GM19372 (cell line): ENCODE results near the gene KCNQ1OT1.

ENCODE experiments used
- ATAC-seq: cut with Tn5 transposase; IDR thresholded peaks from one replicate; pipeline ENCODE4 v1.9.1; 2021; ENCODE audit warnings: mild to moderate bottlenecking, low read depth, moderate library complexity; ENCODE audit not compliant: unreplicated experiment

Gene KCNQ1OT1

DNA sequence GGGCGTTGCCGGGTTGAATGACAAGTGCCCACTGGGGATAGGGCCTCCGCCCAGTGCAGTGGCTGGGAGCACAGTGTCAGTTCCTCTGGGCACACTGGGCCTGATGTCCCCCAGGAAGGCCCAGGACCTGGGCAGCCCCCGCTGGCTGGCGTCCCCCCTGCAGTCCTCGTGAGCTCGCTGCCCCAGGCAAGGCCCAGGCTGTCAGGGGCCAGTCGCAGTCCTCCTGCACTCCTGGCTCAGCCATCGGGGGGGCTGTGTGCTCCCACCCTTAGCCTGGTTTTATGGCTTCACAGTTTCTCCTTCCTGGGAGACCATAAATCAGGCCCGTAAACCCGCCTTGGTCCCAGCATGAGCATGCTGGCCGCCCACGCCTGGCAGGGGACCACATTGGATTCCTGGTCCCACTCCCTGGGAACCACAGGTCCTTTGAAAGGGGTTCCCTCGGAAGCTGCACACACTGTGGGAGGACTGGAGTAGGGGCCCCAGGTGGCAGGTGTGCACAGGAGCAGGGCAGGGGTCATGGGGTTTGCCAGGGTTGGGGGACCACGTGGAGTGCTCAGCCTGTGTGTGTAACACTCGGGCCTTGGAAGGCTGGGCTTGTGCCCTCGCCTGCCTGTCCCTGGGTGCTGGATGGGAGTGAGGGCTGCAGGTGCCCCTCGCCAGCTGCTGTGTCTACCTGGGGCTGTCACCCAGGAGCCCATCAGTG is 113.6 kb downstream of the KCNQ1OT1 start:
- no peak for ATAC-seq

DNA sequence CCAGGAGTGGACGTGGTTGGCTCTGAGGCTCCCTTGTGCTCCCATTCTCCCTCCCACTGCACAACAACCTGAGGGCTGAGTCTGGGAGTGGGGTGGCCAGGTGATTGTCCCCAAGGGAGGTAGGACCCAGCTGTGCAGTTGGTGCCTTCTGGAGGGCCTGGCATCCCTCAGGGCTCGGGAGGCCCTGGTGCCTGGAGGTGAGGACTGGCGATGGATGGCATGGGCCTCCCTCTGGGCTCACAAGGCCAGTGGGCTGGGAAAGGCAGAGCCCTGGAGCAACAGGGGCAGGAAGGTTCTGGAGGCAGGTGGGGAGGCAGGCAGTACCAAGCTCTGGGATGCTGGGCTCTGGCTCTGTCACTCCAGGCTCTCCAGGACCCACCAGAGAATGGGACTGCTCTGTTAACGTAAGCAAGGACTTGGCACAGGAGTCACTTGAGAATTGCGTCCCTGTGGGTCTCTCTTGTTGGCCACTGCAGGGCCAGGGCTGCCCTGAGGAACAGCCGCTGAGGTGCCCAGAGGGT is 114.2 kb downstream of the KCNQ1OT1 start:
- no peak for ATAC-seq

DNA sequence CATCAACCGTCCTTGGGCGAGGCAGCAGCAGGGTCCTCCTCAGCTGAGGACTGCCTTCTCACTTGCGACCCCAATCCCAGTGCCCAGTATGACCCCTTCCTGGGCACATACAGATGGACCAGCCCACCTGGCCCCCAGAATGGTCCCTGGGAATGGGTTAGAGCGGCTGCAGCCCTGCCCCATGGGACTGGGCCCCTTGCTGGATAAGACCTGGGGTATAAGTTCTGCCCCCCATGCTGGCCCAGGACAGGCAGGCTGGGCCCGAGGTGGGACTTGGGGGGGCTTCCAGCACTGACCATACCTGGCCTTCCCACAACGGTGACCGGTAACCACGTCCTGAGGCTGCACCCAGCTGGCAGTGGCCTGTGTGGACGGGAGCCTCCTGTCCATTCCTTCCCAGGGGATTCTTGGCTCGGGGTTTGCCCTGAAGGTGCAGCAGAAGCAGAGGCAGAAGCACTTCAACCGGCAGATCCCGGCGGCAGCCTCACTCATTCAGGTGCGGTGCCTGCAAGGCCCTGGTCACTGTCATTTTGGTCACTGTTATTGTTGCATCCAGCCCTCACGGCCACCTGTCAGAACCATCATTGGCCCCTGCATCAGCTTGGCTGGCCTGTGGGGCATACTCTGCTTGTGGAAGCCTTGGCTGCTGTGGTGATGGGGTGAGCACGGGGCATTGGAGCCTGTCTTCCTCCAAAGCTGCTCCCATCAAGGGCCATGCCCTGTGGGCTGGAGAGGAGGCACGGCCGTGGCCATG is 114.8 kb downstream of the KCNQ1OT1 start:
- no peak for ATAC-seq

DNA sequence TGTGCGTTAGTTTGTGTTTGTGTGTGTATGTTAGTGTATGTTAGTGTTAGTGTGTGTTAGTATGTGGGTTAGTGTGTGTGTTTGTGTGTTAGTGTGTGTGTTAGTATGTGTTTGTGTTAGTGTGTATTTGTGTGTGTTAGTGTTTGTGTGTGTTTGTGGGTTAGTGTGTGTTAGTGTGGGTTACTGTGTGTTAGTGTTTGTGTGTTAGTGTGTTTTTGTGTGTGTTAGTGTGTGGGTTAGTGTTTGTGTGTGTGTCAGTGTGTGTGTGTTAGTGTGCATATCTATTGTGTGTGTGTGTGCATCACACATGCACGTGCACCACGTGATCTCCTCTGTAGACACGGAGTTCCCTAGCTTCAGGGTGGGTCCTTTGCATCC is 115.4 kb downstream of the KCNQ1OT1 start:
- ATAC-seq = no peak

DNA sequence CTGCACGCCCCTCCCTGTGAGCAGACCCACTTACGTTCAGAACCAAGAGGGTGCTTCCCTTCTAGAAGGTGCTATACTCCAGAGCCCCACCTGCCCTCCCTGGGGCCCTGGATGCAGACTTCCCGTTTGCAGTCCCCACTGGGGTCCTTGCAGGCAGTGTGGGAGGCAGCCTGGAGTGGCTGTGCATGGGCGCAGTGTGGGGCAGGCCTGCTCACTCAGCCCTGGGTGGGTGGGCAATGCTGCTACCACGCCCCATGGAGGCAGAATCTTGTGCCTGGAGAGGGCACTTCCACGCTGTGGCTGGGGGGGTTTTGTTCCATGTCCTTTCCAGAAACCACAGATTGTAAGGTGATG is 116.2 kb downstream of the KCNQ1OT1 start:
- ATAC-seq = no peak

DNA sequence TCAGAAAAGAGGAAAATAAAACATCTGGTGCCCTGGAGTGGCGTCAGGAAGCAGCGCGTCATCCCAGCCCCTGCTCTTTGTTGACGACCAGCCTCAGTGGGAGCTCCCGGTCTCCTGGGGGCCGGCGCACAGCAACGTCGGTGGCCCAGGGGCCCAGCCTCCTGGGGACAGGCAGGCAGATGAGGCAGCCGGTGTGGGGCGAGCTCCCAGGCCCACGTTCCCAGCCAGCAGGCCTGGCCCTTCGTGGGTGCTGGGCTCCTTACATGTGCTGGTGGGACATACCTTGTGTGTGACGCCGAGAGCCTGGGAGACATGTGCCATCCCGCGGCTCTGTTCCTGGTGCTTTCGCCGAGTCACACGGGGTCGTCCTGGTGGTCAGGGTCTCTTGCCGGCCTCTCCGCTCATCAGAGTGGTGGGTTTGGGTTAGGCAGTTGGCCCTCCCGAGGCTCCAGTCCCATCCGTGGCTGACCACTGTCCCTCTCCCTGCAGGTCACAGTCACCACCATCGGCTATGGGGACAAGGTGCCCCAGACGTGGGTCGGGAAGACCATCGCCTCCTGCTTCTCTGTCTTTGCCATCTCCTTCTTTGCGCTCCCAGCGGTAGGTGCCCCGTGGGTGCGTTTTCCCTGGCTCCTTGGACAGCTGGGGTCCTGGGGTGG is 116.7 kb downstream of the KCNQ1OT1 start:
- no peak for ATAC-seq

DNA sequence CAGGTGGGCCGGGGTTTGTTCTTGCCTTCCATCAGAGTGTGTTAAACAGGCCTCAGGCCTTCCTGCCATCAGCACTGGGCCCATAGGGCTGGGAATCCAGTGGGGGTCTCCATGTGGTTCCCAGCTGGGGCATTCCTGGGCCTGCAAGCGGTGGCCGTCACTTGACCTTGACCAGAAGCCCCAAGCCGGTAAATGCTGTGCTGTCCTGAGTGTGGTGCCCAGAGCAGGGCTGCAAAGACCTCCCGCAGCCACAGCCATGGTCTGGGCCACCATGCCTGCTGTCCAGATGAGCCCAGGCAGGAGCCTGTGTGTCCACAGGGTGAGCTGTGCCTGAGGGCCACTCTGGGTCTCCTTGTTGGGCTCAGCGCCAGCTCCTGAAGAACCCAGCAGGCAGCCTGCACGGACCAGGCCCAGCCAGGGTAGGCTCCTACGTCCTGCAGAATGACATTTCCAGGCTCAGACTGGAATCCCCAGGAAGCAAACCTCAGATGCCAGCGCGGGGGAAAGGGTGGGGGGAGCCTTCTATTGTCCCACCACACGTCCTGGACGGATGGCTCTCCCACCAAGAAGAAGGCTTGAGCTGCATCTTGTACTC is 117.3 kb downstream of the KCNQ1OT1 start:
- no peak for ATAC-seq

DNA sequence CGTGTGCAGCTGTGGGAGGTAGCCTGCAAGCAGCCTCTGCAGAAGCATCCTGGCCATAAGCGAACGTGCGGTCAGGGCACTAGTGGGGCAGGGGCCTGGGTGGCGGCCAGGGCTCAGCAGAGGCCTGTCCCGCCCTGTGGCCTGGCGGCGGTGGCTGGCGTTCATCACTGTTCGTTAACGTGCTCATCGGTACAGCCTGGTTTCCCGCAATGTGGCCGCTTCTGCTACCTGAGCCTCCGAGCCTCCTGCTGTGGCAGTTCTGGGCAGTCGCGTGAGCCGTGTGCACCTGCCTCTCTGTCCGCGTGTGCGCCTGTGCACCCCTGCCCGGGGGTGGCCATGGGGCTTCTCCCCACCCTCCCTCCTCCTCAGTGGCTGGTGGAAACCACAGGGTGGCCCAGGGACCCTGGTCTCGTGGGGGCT is 117.9 kb downstream of the KCNQ1OT1 start:
- no peak for ATAC-seq

DNA sequence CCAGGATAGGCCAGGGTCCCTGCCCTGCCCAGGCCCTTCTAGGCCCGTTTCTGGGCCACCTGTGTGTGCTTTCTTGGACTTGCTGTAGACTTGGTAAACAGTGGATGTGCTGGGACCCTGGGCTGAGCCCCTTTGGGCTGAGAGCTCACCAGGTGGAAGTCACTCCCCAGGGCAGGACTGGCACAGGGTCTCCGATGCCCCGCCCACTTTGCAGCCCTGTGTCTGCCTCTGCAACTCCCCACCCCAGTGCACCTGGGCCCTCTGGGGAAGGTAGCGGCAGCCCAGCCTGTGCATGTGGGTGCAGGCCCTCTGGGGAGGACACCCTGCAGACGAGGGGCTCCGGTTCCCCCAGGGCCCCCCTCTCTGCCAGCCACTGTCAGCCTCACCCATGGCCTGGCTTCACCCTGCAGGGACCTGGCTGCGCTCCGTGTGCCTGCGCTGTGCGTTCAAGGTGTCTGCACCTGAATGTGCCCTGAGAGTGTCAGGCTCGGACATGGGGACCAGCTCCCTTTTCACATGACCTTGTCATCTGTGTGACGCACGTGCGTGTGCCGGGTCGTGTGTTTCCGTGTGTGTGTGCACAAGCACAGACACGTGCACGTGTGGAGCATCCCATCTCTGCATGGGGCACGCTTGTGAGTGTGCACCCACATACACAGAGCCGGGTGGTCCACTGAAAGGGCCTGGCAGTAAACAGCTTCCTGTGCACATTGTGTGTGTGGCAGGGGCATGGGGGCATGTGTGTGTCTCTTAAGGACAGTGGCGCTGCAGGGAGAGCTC is 118.5 kb downstream of the KCNQ1OT1 start:
- ATAC-seq = no peak

DNA sequence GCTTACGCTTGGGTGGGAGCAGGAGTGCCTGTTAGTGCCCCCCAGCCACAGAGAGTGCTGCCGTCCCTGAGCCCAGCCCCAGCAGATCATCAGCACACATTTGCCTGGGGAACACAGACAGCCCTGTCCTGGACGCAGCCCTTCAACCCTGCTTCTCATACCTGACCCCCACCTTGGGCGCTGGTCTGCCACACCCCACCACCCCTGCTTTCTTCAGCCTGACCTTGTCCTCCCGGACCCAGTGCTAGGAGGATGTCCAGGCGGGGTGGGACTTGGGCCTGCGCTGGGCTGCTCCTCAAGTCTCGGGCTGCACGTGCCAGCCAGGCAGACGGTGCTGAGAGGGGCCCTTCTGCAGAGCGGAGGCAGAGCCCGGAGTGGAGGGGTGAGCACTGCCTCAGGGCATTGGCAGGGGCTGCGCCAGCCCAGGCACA is 119.2 kb downstream of the KCNQ1OT1 start:
- ATAC-seq = no peak

DNA sequence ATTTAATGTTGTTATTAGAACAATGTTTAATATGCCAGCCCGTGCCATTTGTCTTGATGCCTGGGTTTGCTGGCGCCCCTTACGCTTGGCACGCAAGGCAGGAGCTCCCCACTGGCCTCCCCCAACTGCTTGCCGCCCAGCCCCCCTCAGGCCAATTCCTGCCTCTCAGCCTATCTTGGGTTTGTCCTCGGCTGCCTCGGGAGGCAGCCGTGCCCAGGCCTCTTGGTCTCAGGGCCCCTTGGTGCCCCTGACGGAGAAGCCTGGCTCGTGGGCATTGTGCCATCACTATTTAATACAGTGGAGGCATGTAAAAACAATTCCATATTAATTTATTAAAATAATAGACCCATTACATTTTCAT is 119.8 kb downstream of the KCNQ1OT1 start:
- ATAC-seq = no peak

DNA sequence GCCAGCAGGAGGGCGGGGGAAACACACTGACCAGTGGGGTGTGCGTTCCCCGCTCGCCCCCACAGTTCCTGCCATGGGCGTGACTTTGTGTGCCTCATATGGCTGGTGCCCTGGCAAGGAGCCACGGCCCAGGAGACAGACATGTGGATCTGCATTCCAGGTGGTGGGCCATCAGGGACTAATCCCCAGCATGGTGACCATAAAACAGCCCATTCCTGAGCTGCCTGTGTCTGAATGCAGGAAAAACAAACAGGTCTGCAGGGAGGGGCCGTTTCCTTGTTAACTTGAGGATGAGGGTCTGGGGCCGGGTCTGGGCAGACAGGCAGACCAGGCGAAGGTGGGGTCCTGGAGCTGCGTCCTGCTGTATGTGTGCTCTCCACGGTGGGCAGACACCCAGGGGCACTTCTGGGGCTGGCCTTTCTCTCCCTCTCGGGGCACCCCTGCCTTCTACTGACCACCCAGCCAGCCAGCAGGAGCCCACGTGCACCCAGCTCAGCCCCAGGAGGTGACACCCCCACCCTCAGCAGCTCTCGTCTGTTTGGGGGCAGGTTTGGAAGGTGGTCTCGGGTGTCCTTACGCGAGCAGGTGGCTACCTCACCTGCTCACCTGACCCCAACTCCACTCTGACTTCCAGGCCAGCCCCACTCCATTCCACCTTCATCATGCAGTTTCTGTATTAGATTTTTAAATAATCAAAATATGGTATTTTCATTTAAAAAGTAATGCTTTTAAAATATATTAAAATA is 120.3 kb downstream of the KCNQ1OT1 start:
- no peak for ATAC-seq

DNA sequence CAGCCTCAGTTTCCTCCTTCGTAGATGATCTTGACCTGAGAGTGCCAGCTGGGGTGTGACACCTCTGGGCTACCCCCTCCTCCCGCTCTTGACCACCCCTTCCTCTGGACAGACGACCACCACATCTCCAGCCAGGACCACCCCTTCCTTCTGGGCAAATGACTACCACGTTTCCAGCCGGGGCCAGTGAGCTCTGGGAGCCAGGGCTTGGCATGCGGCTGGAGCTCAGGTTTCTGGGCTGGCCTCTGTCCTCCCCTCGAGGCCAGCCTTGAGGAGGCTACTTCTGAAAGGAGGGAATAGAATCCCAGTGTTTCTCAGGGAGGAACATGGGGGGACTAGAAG is 120.9 kb downstream of the KCNQ1OT1 start:
- no peak for ATAC-seq

DNA sequence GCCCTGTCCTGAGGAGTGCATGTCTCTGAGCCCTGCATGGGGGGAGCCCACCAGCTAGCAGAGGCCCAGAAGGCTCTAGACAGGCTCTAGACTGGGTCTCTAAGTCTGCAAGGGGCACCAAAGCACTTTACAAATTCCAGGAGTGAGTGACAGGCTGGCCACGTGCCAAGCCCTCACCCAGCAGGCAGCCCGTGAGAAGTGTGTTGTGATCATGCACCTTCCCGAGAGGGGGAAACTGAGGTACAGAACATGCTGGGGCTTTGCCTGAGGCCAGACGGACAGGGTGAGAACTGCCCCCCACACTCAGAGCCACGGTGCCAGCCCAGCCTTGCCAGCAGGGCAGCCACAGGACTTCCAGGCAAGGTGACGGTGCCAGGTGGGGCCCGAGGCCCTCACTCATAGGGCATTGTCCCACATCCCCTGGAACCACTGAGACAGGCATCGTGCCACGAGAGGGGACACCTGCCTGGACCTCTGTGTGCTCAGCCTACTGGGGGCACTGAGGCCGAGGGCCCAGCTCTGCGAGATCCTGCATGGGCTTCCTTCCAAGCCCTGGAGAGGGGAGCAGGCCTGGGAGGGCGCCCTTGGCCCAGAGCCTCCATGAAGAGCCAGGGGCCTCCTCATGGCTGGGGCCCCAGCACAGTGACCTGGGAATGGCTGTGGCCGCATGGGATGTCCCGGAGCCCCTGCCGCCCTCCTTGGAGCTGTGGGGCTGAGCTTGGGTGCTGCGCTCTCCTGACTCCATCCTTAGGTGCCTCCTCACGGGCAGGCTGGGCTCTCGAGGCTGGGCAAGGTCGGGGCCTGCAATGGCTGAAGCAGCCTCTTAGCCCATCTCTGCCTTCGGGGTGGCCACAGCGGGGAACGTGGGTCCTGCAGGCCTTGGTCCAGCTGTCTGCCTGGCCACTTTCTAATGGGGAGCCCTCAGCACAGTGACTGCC is 121.5 kb downstream of the KCNQ1OT1 start:
- ATAC-seq = no peak

DNA sequence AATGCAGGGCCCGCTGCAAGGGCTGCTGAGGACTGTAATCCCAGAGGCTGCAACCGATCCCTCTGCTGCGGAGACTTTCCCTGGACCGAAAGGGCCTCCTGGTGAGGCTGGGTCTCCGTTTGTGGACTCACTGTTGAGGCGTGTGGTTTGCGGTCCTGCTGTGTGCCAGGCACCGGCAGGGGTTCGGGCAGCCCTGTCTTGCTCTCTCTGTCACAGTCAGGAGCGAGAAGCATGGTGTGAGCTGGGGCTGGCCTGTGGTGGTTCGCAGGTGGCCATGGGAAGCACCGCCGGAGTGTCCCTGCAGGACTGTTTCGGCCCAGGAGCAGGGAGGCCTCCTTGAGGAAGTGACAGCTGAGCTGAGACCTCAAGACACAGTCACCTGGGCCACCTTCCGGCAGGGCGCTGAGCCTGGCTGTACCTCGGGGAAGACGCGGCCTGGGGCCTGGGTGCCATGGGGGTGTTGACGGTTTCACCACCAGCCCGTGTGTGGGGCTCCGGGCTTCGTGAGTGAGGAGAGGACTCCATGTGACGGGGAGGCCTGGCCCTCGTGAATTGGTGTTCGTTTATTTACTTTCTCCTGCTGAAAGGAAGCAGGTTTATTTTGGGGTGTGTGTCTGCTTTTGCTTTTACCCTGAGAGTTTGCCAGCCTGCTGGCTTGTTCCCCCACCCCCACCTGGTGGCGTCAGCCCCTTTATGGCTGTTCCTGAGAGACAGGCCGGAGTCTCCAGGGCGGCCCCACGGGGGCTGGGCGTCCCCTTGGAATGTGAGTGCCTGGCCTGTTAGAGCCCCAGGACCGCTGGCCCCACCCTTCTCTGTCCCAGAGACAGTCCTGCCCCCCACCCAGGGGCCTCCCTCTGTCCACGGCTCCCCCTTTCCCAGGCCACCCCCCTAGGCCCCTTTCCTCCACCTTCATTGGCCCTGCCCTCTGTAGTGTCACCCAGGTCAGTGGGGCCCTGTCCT is 122.5 kb downstream of the KCNQ1OT1 start:
- no peak for ATAC-seq

DNA sequence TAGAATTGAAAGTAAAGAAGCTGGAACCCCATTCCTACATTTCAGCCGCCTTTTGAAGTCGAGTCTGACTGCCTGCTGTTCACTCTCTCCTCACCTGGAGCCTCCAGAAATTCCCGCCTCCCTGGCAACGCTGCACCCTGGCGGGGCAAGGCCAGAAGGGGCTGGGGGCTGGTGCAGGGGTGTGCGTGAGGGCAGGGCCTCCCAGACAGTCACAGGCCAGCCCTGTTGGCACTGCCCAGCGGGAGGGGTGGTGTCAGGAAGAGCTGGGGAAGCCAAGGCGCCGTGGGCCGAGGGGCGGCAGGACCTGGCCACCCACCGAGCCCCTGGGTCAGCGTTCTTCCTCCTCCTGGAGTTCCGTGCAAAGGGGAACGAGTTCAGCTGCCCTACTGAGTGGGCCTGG is 123.2 kb downstream of the KCNQ1OT1 start:
- ATAC-seq = no peak

DNA sequence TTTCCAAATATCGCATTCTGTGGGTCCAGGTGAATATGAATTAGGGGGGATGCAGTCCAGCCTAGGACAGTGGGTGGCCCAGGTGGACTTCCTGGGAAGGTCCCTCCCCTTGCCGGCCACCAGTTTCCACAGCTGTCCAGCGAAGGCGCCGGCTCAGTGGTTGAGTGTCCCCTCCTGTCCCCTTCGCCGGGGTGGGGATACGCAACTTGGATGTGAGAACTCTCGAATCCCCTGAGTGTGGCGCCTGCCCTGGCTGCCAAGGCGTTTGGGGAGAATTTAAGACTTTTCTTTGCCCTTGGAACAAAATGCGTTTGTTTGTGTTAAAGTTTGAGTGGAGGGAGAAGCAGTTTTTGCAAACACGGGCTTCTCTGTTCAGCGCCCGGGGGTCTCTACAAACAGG is 123.7 kb downstream of the KCNQ1OT1 start:
- no peak for ATAC-seq

DNA sequence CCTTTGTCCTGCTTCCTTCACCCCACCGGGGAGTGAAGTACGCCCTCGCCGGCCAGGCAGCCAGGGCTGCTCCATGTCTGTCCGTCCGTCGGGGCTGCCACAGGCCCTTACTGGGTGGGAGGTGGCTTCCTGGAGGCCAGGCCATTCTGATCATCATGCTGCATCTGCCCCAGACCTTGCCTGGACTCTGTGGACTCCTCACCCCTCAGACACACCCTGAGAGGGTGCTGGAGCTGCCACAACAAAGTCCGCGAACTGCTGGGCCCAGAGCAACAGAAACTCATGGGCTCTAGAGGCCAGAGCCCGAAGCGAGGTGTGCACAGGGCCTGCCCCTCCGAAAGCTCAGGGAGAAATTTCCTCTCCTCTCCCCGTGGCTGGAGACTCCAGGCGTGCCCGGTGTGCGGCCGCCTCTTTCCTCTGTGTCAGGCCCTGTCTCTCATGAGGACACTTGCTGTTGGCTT is 124.2 kb downstream of the KCNQ1OT1 start:
- no peak for ATAC-seq
